ENCODE data around the gene HIF3A.

Gene HIF3A

GRCh38 chr19:46339446-46339845, 42.6 kb downstream of the HIF3A start:
- no peak for ATAC-seq (ENCODE audit: low read depth)
- no peaks in the 10 kb centered on the region for H3K36me3 ChIP-seq (ENCODE audit: low read depth)
- H3K27ac ChIP-seq (ENCODE audit: poor library complexity, severe bottlenecking), result no peak overlapping the region
- H3K9me3 ChIP-seq (ENCODE audit: severe bottlenecking), result no peaks in the 10 kb centered on the region
- no peak for DNase-seq (ENCODE audit: low spot score)
- TF ChIP-seq CTCF (IDR thresholded peaks at IDR 0.05; ENCODE audit: poor library complexity, severe bottlenecking), result no peak
- H3K27me3 ChIP-seq (ENCODE audit: insufficient read depth, poor library complexity, severe bottlenecking), result no peaks in the 10 kb centered on the region
- no peak overlapping the region for H3K4me3 ChIP-seq (ENCODE audit: severe bottlenecking)
- H3K4me1 ChIP-seq (ENCODE audit: insufficient read depth, poor library complexity, severe bottlenecking), result no peaks in the 10 kb centered on the region

GRCh38 chr19:46340051-46340659, 43.3 kb downstream of the HIF3A start:
- Histone ChIP-seq H3K36me3 (ENCODE audit: low read depth) (no peaks in the 10 kb centered on the region), H3K4me1 (ENCODE audit: insufficient read depth, poor library complexity, severe bottlenecking) (no peaks in the 10 kb centered on the region), H3K27me3 (ENCODE audit: insufficient read depth, poor library complexity, severe bottlenecking) (no peaks in the 10 kb centered on the region), H3K9me3 (ENCODE audit: severe bottlenecking) (no peaks in the 10 kb centered on the region), H3K4me3 (ENCODE audit: severe bottlenecking) (no peak overlapping the region), H3K27ac (ENCODE audit: poor library complexity, severe bottlenecking) (no peak overlapping the region)
- no peak for ATAC-seq (ENCODE audit: low read depth)
- no peak for TF ChIP-seq CTCF (IDR thresholded peaks at IDR 0.05; ENCODE audit: poor library complexity, severe bottlenecking)
- DNase-seq (ENCODE audit: low spot score), result no peak

- ATAC-seq (ENCODE audit: low read depth), result no peak
- H3K36me3 ChIP-seq (ENCODE audit: low read depth), result no peaks in the 10 kb centered on the region
- H3K4me3 ChIP-seq (ENCODE audit: severe bottlenecking), result no peak overlapping the region
- no peaks in the 10 kb centered on the region for H3K9me3 ChIP-seq (ENCODE audit: severe bottlenecking)
- no peak for TF ChIP-seq CTCF (IDR thresholded peaks at IDR 0.05; ENCODE audit: poor library complexity, severe bottlenecking)
- no peak for DNase-seq (ENCODE audit: low spot score)
- no peaks in the 10 kb centered on the region for H3K27me3 ChIP-seq (ENCODE audit: insufficient read depth, poor library complexity, severe bottlenecking)
- H3K4me1 ChIP-seq (ENCODE audit: insufficient read depth, poor library complexity, severe bottlenecking), result no peaks in the 10 kb centered on the region
- H3K27ac ChIP-seq (ENCODE audit: poor library complexity, severe bottlenecking), result no peak overlapping the region
Observed at GRCh38 chr19:46341937-46342336, 45.1 kb downstream of the HIF3A start.

GRCh38 chr19:46344363-46344762, 47.5 kb downstream of the HIF3A start:
- H3K4me1 ChIP-seq (ENCODE audit: insufficient read depth, poor library complexity, severe bottlenecking), result peaks cover 9% of the 10 kb centered on the region
- H3K9me3 ChIP-seq (ENCODE audit: severe bottlenecking), result no peaks in the 10 kb centered on the region
- no peak for DNase-seq (ENCODE audit: low spot score)
- H3K27me3 ChIP-seq (ENCODE audit: insufficient read depth, poor library complexity, severe bottlenecking), result no peaks in the 10 kb centered on the region
- no peak overlapping the region for H3K4me3 ChIP-seq (ENCODE audit: severe bottlenecking)
- no peak overlapping the region for H3K27ac ChIP-seq (ENCODE audit: poor library complexity, severe bottlenecking)
- ATAC-seq (ENCODE audit: low read depth), result no peak
- TF ChIP-seq CTCF (IDR thresholded peaks at IDR 0.05; ENCODE audit: poor library complexity, severe bottlenecking), result no peak
- H3K36me3 ChIP-seq (ENCODE audit: low read depth), result peaks cover 8% of the 10 kb centered on the region

GRCh38 chr19:46345157-46345556, 48.3 kb downstream of the HIF3A start:
- ATAC-seq (ENCODE audit: low read depth), result no peak
- TF ChIP-seq CTCF (IDR thresholded peaks at IDR 0.05; ENCODE audit: poor library complexity, severe bottlenecking), result no peak

More at GRCh38 chr19:46345157-46345556, 48.3 kb downstream of the HIF3A start:
- H3K27me3 ChIP-seq (ENCODE audit: insufficient read depth, poor library complexity, severe bottlenecking), result no peaks in the 10 kb centered on the region
- no peak overlapping the region for H3K4me3 ChIP-seq (ENCODE audit: severe bottlenecking)
- H3K36me3 ChIP-seq (ENCODE audit: low read depth), result peaks cover 8% of the 10 kb centered on the region
- no peak overlapping the region for H3K27ac ChIP-seq (ENCODE audit: poor library complexity, severe bottlenecking)
- no peak for DNase-seq (ENCODE audit: low spot score)
- no peaks in the 10 kb centered on the region for H3K9me3 ChIP-seq (ENCODE audit: severe bottlenecking)
- peaks cover 12% of the 10 kb centered on the region for H3K4me1 ChIP-seq (ENCODE audit: insufficient read depth, poor library complexity, severe bottlenecking)
